GM19468 (cell line): ENCODE data around the gene SLC6A1.

Experiments used
- ATAC-seq: cut with Tn5 transposase; IDR thresholded peaks from one replicate; pipeline ENCODE4 v1.9.1; 2021; ENCODE audit warnings: mild to moderate bottlenecking, moderate library complexity, moderate number of reproducible peaks; ENCODE audit not compliant: unreplicated experiment; ENCODE audit errors: extremely low read depth

The SLC6A1 gene

GRCh38 chr3:10992017-10992942 is at the start of gene SLC6A1:
TSS of gene SLC6A1 (plus strand) at chr3:10992748. CDS start at chr3:11017212, 24,464 bp downstream.
- ATAC-seq = no peak

GRCh38 chr3:10944866-10945265 is 47.7 kb upstream of the SLC6A1 start:
- no peak for ATAC-seq

DNA sequence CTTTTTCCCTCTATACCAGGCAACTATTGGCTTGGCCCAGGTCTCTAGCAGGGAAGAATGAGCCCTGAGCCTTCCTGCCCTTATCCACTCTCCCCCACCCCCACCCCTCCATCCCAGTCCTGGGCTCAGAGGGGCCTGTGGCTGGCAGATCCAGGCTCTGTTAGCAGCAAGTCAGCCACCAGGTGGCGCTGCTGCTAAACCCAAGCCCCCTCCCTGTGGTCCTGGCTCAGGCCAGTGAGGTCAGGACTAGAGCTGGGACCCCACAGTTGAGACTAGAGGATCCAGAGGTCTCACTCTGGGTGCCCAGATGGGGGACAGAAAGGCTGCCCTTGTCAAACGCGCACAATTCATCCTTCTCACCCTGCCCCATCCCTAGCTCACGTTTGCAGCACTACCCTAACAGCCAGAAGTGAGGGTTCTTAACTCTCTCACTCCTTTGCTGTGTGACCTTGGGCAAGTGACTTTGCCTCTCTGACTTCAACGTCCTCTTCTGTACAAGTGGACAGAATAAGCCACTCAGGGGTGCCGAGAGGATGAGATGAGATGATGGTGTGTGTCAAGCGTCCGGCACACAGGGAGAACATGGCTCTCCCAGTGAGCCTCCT is 46.8 kb upstream of the SLC6A1 start:
- ATAC-seq = no peak

GRCh38 chr3:10946526-10946925 is 46.0 kb upstream of the SLC6A1 start:
- ATAC-seq = no peak

- no peak for ATAC-seq
Measured at GRCh38 chr3:10948326-10948725, 44.2 kb upstream of the SLC6A1 start.

DNA sequence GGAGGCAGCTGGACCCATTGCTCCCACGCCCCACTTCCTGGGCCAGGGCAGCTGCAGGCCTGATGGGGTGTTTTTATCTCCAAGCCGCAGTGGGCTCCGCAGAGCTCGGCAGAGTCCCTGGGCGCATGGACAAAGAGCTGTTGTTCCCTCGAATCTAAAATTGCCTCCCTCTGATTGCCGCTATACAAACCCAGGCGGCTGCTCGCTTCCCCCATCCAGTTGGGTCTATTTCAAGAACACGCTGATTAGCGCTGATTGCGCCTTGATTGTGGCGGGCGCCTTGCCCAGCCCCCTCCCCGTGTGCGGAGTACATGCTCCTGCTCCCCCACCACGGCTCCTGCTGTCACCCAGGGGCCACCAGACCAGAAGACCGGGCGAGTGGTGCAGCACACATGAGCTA is 43.4 kb upstream of the SLC6A1 start:
- no peak for ATAC-seq

GRCh38 chr3:10950476-10951294 is 41.9 kb upstream of the SLC6A1 start:
- ATAC-seq = no peak

DNA sequence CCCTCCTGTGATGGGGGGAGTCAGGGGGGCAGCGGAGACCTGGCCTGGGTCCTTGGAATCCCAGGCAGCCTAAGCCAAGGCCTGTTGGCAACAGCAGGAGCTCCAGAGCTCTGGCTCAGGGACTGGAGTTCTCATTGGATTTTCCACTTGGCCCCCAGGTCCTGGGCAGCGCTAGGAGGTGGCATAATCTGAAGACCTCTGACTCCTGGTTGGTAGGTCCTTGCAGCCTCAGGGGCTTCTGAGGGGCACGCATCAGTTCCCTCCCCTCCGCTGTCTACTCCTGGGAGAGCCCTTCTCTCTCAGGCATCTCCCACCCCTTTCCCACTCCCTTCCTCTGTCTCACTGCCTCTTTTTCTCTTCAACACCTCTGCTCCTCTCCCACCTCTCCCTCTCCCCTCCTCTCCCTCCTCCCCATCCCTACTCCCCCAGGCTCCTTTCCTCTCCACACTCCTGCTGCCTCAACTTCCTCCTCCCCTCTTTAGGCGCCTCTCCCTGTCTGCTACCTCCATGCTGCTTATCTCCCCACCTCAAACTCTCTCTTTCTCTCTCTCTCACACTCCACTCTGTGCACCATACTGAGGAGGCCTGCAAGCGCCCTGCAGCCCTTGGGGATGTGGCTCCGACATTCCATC is 41.1 kb upstream of the SLC6A1 start:
- no peak for ATAC-seq

DNA sequence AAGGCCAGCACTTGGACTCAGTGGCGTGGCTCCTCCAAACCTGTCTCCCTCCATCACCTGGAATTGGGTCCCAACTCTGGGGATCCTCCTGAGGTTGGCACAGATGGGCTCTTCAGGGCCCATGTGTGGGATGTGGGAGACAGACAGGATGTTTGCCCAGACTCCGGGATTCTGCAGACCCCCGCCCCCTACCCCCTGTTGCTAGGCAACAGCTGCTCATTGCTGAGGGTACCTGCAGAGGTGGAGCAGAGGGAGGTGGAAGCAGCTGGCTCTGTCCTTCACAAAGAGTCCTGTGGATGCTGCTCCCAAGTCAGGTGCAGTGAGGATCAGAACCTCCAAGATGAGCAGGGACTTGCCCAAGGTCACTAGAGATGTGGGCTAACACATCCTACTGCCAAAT is 40.0 kb upstream of the SLC6A1 start:
- no peak for ATAC-seq

DNA sequence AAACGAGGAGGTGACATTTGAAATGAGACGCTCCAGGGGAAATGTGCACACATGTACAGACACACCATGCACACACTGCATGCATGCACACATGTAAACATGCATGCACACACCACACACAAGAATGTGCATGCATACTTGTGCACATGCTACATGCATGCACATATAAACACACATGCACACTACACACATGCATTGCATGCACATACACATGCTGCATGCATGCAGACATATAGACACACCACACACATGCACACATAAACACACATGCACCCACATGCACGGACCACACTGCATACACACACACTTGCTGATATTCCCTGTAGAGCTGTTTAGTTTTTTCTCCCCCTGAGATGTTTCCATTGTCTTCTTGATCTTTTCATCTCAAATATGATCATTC is 37.8 kb upstream of the SLC6A1 start:
- ATAC-seq = no peak

DNA sequence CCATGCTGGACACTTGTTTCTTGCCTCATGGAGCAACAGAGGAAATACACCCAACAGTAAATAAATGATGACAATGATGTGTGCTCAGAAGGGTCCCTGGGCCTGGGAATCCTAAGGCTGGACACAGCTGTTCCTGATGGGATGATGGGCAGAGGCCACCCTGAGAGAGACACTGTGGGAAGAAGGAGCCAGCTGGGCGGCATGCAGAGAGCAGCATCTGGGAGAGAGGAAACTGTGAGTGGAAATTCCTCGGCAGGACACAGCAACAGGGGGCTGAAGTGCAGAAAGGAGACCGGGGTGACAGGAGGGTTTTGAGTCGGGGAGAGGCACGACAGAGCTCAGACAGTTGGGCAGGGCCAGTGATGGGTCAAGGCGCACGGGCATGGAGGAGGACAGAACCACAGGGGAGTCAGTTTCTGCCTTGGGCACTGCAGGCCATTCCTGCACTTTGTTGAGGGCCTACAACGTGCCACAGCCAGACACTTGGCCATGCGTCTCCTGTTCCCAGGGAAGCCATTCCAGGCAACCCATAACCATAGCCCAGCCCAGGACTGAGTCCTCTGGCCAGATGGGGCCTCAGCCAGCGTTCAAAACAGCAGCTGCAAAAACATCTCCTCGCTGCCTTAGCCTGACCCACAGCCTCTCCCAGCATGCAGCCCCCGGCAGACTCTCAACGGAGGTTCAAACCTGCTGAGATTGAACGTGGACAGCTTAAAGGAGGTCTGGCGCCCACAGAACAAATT is 36.7 kb upstream of the SLC6A1 start:
- ATAC-seq = no peak

- no peak for ATAC-seq
Measured at GRCh38 chr3:10956531-10956930, 36.0 kb upstream of the SLC6A1 start.

GRCh38 chr3:10956986-10957385 is 35.6 kb upstream of the SLC6A1 start:
- no peak for ATAC-seq

DNA sequence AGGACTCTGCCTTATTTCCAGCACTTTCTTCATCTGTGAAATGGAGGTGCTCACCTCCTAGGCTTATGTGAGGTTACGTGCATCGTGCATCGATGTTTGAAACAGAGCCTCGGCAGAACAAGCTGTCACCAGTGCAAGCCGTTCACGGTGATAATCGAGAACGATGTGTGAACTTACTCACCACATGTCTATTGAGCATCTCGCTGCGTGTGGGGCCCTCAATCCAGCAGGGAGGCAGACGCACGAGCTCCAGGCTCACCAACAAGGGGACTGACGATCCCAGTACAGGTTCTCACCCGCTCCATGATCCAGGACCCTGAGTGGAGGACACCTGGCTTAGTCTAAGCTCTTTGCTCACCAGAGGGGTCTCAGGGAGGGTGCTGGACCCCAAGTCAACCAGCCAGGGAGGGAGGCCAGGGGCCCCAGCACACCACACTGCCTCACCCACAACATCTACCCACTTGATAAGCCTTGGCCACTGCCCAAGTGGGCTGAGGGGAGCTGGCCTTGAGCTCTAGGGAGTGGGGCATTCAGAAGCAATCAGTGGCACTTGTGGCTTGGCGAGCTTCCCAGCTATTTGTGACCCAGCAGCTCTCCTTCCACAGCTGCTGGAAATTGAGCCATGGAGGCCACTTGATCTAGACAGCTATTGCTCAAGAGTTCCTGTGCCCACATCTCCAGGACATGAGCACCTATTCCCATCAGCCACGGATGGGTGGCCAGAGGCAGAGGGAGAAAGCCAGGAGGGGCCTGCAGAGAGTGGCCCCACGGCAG is 34.4 kb upstream of the SLC6A1 start:
- no peak for ATAC-seq

- ATAC-seq = no peak
Measured at GRCh38 chr3:10960255-10960654, 32.3 kb upstream of the SLC6A1 start.

DNA sequence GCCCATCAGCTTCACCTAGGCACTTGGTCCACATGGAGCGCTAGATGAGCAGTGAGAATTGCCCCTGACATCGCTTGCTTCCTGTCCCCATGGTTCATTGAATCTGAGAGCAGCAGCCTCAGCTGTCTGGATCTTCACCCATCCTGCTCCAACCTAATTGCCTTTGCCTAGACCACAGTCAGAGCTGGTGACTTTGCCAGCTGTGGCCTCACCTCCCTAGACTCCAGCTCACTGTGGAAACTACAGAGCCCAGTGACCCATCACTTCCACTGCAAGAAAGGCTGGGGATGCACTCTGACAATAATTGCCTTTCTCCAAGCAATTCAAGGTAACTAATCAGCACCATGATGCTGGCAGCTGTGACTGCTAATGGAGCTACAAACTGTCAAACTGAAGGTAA is 30.6 kb upstream of the SLC6A1 start:
- ATAC-seq = no peak

GRCh38 chr3:10962481-10963036 is 30.0 kb upstream of the SLC6A1 start:
- ATAC-seq = no peak

- no peak for ATAC-seq
Measured at GRCh38 chr3:10964537-10965167, 27.9 kb upstream of the SLC6A1 start.
